ENCODE measurements around the gene ARID3B. TPM values are rescaled to one million over a fixed set of nuclear protein-coding genes. Genes with fewer than 3 reads are reported as not detected.
A peak's percentile ranks its signal among the peaks of the same experiment; 100 is the strongest.

The ARID3B gene
- total RNA-seq, 1 experiment from 2014 or later: 101 TPM

DNA sequence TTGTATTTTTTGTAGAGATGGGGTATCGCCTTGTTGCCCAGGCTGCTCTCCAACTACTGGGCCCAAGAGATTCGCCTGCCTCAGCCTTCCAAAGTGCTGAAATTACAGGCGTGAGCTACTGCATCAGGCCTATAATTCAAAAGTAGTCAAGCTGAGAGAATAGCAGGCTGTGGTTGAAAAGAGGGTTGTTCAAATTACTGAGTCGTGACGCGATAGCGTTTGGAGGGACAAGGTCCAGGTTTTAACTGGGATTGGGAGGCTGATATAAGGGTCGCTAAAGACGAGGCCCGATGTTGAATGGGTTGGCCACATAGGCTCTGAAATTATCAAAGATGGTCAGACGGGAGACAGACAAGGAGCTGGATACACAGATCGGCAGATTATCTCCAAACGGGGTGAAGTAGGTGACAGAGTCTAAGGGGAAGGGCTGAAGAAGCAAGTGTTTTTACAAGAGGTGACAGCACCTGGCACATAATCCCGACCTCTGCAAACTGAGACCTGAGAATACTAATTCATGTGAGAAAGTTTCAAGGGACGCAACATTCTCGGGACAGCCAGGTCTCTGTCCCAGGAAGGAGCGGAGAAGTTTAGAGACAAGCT is 759 bp upstream of the ARID3B start:
- H2BK12ac ChIP-seq (ENCODE audit: insufficient read length, low read depth, low read length): no peak overlapping the region
- H3K4me2 ChIP-seq (ENCODE audit: insufficient read depth, insufficient read length, low read length): peak overlapping the region; percentile 82
- H2BK120ac ChIP-seq (ENCODE audit: low read depth, low read length, poor library complexity, severe bottlenecking): no peak overlapping the region
- H2AFZ ChIP-seq (ENCODE audit: low read length): no peak overlapping the region
- H3K14ac ChIP-seq (ENCODE audit: insufficient read depth, low read length): no peak overlapping the region; the same call in 1 of the 2 replicates
- H3K18ac ChIP-seq (ENCODE audit: insufficient read length, low read depth, low read length): no peak overlapping the region
- H3K79me1 ChIP-seq (ENCODE audit: insufficient read depth, low read depth, low read length, poor library complexity, severe bottlenecking): peaks cover 4% of the 10 kb centered on the region
- no peak for DNase-seq
- no peak overlapping the region for H2BK15ac ChIP-seq (ENCODE audit: low read depth, low read length)
- peak overlapping the region; percentile 94 to 96 for H3K4me3 Mint-ChIP-seq
- no peak overlapping the region for H4K5ac ChIP-seq (ENCODE audit: insufficient read length, low read depth, low read length)
- peaks cover 9 to 19% (median 16%) of the 10 kb centered on the region in 3 experiments for H3K36me3 Mint-ChIP-seq (ENCODE audit: insufficient read depth in 1 of 3, low read depth in 3 of 3)
- TF ChIP-seq, protein P1, sequence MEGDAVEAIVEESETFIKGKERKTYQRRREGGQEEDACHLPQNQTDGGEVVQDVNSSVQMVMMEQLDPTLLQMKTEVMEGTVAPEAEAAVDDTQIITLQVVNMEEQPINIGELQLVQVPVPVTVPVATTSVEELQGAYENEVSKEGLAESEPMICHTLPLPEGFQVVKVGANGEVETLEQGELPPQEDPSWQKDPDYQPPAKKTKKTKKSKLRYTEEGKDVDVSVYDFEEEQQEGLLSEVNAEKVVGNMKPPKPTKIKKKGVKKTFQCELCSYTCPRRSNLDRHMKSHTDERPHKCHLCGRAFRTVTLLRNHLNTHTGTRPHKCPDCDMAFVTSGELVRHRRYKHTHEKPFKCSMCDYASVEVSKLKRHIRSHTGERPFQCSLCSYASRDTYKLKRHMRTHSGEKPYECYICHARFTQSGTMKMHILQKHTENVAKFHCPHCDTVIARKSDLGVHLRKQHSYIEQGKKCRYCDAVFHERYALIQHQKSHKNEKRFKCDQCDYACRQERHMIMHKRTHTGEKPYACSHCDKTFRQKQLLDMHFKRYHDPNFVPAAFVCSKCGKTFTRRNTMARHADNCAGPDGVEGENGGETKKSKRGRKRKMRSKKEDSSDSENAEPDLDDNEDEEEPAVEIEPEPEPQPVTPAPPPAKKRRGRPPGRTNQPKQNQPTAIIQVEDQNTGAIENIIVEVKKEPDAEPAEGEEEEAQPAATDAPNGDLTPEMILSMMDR (conservative IDR thresholded peaks at IDR 0.05): no peak
- H3T11ph ChIP-seq (ENCODE audit: low read length): no peak overlapping the region
- H2BK5ac ChIP-seq (ENCODE audit: insufficient read length, low read length): no peak overlapping the region
- no peaks in the 10 kb centered on the region for H3K9me3 Mint-ChIP-seq
- H2BK20ac ChIP-seq (ENCODE audit: low read depth, low read length, poor library complexity, severe bottlenecking): no peak overlapping the region
- no peak overlapping the region for H4K8ac ChIP-seq (replicated peaks; ENCODE audit: insufficient read length, low read depth, low read length)
- H3K27ac ChIP-seq (ENCODE audit: insufficient read length, low read depth, low read length): peak overlapping the region; percentile 32
- no CpG with 5 or more reads among the region's 17 CpGs for WGBS (ENCODE audit: extremely low coverage, insufficient read length, low lambda C conversion rate)
- H3K27ac Mint-ChIP-seq: peak overlapping the region; percentile 92 to 95 (median 94)
- no peak overlapping the region for H3K23ac ChIP-seq (ENCODE audit: insufficient read length, low read depth, low read length)
- H3K79me2 ChIP-seq (ENCODE audit: insufficient read depth, low read length): peaks cover 25% of the 10 kb centered on the region; the same call in 1 of the 2 replicates
- H3K4me1 Mint-ChIP-seq: peaks cover 33 to 41% of the 10 kb centered on the region in 2 experiments
- H3K9ac ChIP-seq (ENCODE audit: extremely low read depth, insufficient read length, low read length): peak overlapping the region; percentile 77
- no peak overlapping the region for H4K91ac ChIP-seq (ENCODE audit: insufficient read length, low read depth, low read length)
- peaks cover 8% of the 10 kb centered on the region for H3K4me1 ChIP-seq (ENCODE audit: insufficient read depth, low read length)
- H3K9me3 ChIP-seq (ENCODE audit: control insufficient read depth, low read depth, low read length): no peaks in the 10 kb centered on the region
- H4K20me1 ChIP-seq (ENCODE audit: control insufficient read depth, insufficient read depth, insufficient read length): no peaks in the 10 kb centered on the region
- H3K4ac ChIP-seq (ENCODE audit: low read depth, low read length): no peak overlapping the region
- no peaks in the 10 kb centered on the region for H3K27me3 Mint-ChIP-seq (ENCODE audit: low read depth)
- H3K27me3 ChIP-seq (ENCODE audit: insufficient read depth, low read length): no peaks in the 10 kb centered on the region
- no peak overlapping the region for H2AK5ac ChIP-seq (ENCODE audit: insufficient read length, low read length)
- H3K23me2 ChIP-seq (ENCODE audit: insufficient read length, low read depth, low read length, poor library complexity, severe bottlenecking): peaks cover 17% of the 10 kb centered on the region
- H3K56ac ChIP-seq (ENCODE audit: insufficient read length, low read depth, low read length): no peak overlapping the region
